H1 (cell line): Measurements from ENCODE around the gene FOXN4. TPM values are rescaled to one million over a fixed set of nuclear protein-coding genes. Genes with fewer than 3 reads are reported as not detected.

Source experiments
- ATF3 ChIP-seq: IDR thresholded peaks from 2 replicates; pipeline ENCODE4 v1.6.1; 2011; ENCODE audit warnings: low read depth, mild to moderate bottlenecking, low read length; ENCODE audit not compliant: insufficient read depth
- BCL11A ChIP-seq, 2 experiments: IDR thresholded peaks; one replicate each; pipeline ENCODE4 v1.6.1; 2011; ENCODE audit warnings: low read depth in 2 of 2, low read length in 2 of 2, mild to moderate bottlenecking in 2 of 2
- BRCA1 ChIP-seq: IDR thresholded peaks from 2 replicates; pipeline ENCODE4 v1.6.1; 2012; ENCODE audit warnings: low read depth, low read length, improper control_type of control experiment
- CHD7 ChIP-seq: fragments of 300-600 bp; sonication (generic); IDR thresholded peaks from 2 replicates; pipeline ENCODE4 v1.7.1; 2012; ENCODE audit warnings: low read length, moderate library complexity, mild to moderate bottlenecking, inconsistent platforms; ENCODE audit not compliant: insufficient replicate concordance
- CREB1 ChIP-seq: IDR thresholded peaks from 2 replicates; pipeline ENCODE4 v1.6.1; 2012; ENCODE audit warnings: inconsistent platforms
- GABPA ChIP-seq: IDR thresholded peaks from 2 replicates; pipeline ENCODE4 v1.6.1; 2011; ENCODE audit warnings: mild to moderate bottlenecking, low read length, moderate library complexity, borderline replicate concordance; ENCODE audit not compliant: insufficient read depth
- HDAC6 ChIP-seq: IDR thresholded peaks from one replicate; pipeline ENCODE4 v1.7.1; 2012; ENCODE audit warnings: low read depth, mild to moderate bottlenecking, inconsistent platforms, low read length, moderate library complexity
- MAX ChIP-seq: IDR thresholded peaks from 2 replicates; pipeline ENCODE4 v1.6.1; 2012; ENCODE audit warnings: inconsistent platforms
- POLR2A ChIP-seq, 2 experiments: IDR thresholded peaks; 1 replicate in 1 of 2; 2 replicates in 1 of 2; pipeline ENCODE4 v1.6.1; 2011; ENCODE audit warnings: low read depth in 2 of 2, low read length in 2 of 2, mild to moderate bottlenecking in 2 of 2; ENCODE audit errors: control extremely low read depth in 1 of 2
- SAP30 ChIP-seq: fragments of 300-600 bp; sonication (generic); IDR thresholded peaks from 2 replicates; pipeline ENCODE4 v1.7.1; 2012; ENCODE audit warnings: low read length, moderate library complexity, mild to moderate bottlenecking, inconsistent platforms; ENCODE audit not compliant: insufficient read depth, insufficient replicate concordance
- SP2 ChIP-seq: IDR thresholded peaks from 2 replicates; pipeline ENCODE4 v1.6.1; 2012; ENCODE audit warnings: mild to moderate bottlenecking, low read length, inconsistent platforms
- SRF ChIP-seq: IDR thresholded peaks from 2 replicates; pipeline ENCODE4 v1.6.1; 2011; ENCODE audit warnings: mild to moderate bottlenecking, low read depth, low read length, moderate library complexity
- polyA plus RNA-seq, 7 experiments: library from polyadenylated mRNA; depleted of rRNA in 3 of 7; stranded (reverse) in 5 of 7; unstranded in 2 of 7; fragments of >200 nt in 5 of 7; fragments of 200-250 nt in 2 of 7; gene quantifications; 1 replicate in 5 of 7; 2 replicates in 1 of 7; 4 replicates in 1 of 7; pipeline versions ENCODE4 v1.2.1 to v1.2.3, GENCODE V29; 2011 to 2013; ENCODE audit warnings: missing spikeins in 2 of 7, mixed read lengths in 2 of 7
- total RNA-seq: library from RNA; stranded (reverse); fragmentation: NEBNext Ultra II Directional; extraction: Animal tissue kit (Norgen Biotek cat#: 25700); gene quantifications from 2 replicates; pipeline ENCODE4 v1.2.1, GENCODE V29; 2021

Gene FOXN4
- total and polyA plus RNA-seq, 2 of the 8 experiments (the other 6 are each of a cell fraction or from before 2014, with no cell fraction given), result 0.26 to 0.29 TPM

GRCh38 chr12:109293106-109293505 is 16.0 kb downstream of the FOXN4 start (continued):
- no peak for TF ChIP-seq CHD7
- TF ChIP-seq MAX, result no peak
- TF ChIP-seq GABPA, result no peak
- TF ChIP-seq ATF3, result no peak
- TF ChIP-seq SRF, result no peak
- no peak for TF ChIP-seq HDAC6
- no peak for TF ChIP-seq POLR2A (IDR thresholded peaks at IDR 0.05; ENCODE audit: control extremely low read depth in 1 of 2, low read depth in 2 of 2, low read length in 2 of 2)
- TF ChIP-seq SP2, result no peak
- TF ChIP-seq BCL11A (IDR thresholded peaks at IDR 0.05; ENCODE audit: low read depth in 2 of 2, low read length in 2 of 2), result no peak
- TF ChIP-seq CREB1, result no peak
- TF ChIP-seq SAP30, result no peak
- TF ChIP-seq BRCA1, result no peak
